T-cell (primary cell): Measurements from ENCODE around the gene GRID1. TPM values are rescaled to one million over a fixed set of nuclear protein-coding genes. Genes with fewer than 3 reads are reported as not detected.
A peak's percentile ranks its signal among the peaks of the same experiment; 100 is the strongest.

Experiments
- ATAC-seq, 4 experiments: fragments of 200-7000 bp in 3 of 4; fragments of 150-1000 bp in 1 of 4; cut with Tn5 transposase; replicated peaks in 1 of 4; 1 replicate in 3 of 4; 2 replicates in 1 of 4; pipeline ENCODE4 v1.10.0; 2021; ENCODE audit warnings: moderate library complexity in 3 of 4, mild to moderate bottlenecking in 2 of 4, moderate number of reproducible peaks in 1 of 4
- CTCF ChIA-PET, 2 donors: fragments of 300-600 bp; sonication (Branson Sonifier 250); formaldehyde crosslinking; loops; one replicate each; lab custom pipeline; 2022; ENCODE audit warnings: antibody characterized with exemption in 2 of 2; lab: Charles Lee
- POLR2A ChIA-PET, 2 donors: fragments of 300-600 bp; sonication (Branson Sonifier 250); formaldehyde crosslinking; loops; one replicate each; lab custom pipeline; 2022; ENCODE audit warnings: antibody characterized with exemption in 2 of 2; lab: Charles Lee
- DNase-seq, 35 experiments: peaks; one replicate each; pipeline versions ENCODE4 v3.0.0 to v3.0.0-alpha.2; 2013 to 2023
- H3K27ac ChIP-seq: one replicate; pipeline ENCODE4 v1.5.1; 2013; ENCODE audit warnings: low read length
- H3K27me3 ChIP-seq, 2 experiments: replicated peaks in 1 of 2; 1 replicate in 1 of 2; 2 replicates in 1 of 2; pipeline versions ENCODE4 v1.6.1 to v1.7.0; 2013; ENCODE audit warnings: low read length in 1 of 2, mixed read lengths in 1 of 2; ENCODE audit not compliant: control insufficient read depth in 2 of 2, insufficient read depth in 2 of 2; ENCODE audit errors: extremely low read depth in 1 of 2
- H3K36me3 ChIP-seq, 2 donors: 1 replicate in 1 of 2; 2 replicates in 1 of 2; pipeline versions ENCODE4 v1.6.1 to v1.7.0; 2013; ENCODE audit warnings: low read length in 1 of 2; ENCODE audit not compliant: control insufficient read depth in 2 of 2, insufficient read depth in 1 of 2; ENCODE audit errors: extremely low read depth in 1 of 2
- H3K4me1 ChIP-seq, 2 experiments: 1 replicate in 1 of 2; 2 replicates in 1 of 2; pipeline versions ENCODE4 v1.6.1 to v1.7.0; 2013; ENCODE audit warnings: low read length in 2 of 2, mixed read lengths in 1 of 2; ENCODE audit not compliant: insufficient read depth in 2 of 2, control insufficient read depth in 1 of 2; ENCODE audit errors: extremely low read depth in 1 of 2
- H3K4me3 ChIP-seq, 2 donors: 1 replicate in 1 of 2; 2 replicates in 1 of 2; pipeline versions ENCODE4 v1.5.1 to v1.7.0; 2013; ENCODE audit warnings: mild to moderate bottlenecking in 2 of 2, low read length in 1 of 2, moderate library complexity in 1 of 2; ENCODE audit not compliant: control insufficient read depth in 1 of 2; ENCODE audit errors: extremely low read depth in 1 of 2
- H3K9me3 ChIP-seq: 2 replicates; pipeline ENCODE4 v1.7.0; 2013
- H3K27ac Mint-ChIP-seq, 2 donors: one replicate each; pipeline ENCODE4 v1.8.0; 2020 to 2021; ENCODE audit warnings: mild to moderate bottlenecking in 2 of 2, mixed read lengths in 2 of 2
- H3K27me3 Mint-ChIP-seq, 2 donors: one replicate each; pipeline ENCODE4 v1.8.0; 2021 to 2022; ENCODE audit warnings: mixed read lengths in 2 of 2
- H3K36me3 Mint-ChIP-seq: one replicate; pipeline ENCODE4 v1.8.0; 2021; ENCODE audit warnings: mixed read lengths
- H3K4me1 Mint-ChIP-seq, 3 donors: one replicate each; pipeline ENCODE4 v1.8.0; 2020 to 2022; ENCODE audit warnings: mixed read lengths in 3 of 3, mild to moderate bottlenecking in 1 of 3
- H3K4me3 Mint-ChIP-seq, 3 donors: one replicate each; pipeline ENCODE4 v1.8.0; 2020 to 2022; ENCODE audit warnings: mild to moderate bottlenecking in 3 of 3, mixed read lengths in 3 of 3, moderate library complexity in 3 of 3
- H3K9me3 Mint-ChIP-seq, 3 donors: one replicate each; pipeline ENCODE4 v1.8.0; 2020 to 2022; ENCODE audit warnings: mixed read lengths in 3 of 3
- WGBS: methylation state at CpG from one replicate; pipeline ENCODE4 v1.1.5; 2013; ENCODE audit warnings: missing lambda C conversion rate; ENCODE audit not compliant: insufficient coverage; 5-methylcytosine and 5-hydroxymethylcytosine counted together
- total RNA-seq, 35 experiments: library from RNA in 6 of 35; stranded (reverse) in 6 of 35; fragments of 120-200 nt in 1 of 35; gene quantifications; one replicate each; pipeline versions ENCODE4 v1.2.1 to v1.2.4 and lab custom pipeline; 2013 to 2026

GRID1 gene
- total RNA-seq, 5 donors from 2014 or later (not counting 1 experiment from before 2014, with no cell fraction given) = 0.68 TPM; not detected in 4

DNA sequence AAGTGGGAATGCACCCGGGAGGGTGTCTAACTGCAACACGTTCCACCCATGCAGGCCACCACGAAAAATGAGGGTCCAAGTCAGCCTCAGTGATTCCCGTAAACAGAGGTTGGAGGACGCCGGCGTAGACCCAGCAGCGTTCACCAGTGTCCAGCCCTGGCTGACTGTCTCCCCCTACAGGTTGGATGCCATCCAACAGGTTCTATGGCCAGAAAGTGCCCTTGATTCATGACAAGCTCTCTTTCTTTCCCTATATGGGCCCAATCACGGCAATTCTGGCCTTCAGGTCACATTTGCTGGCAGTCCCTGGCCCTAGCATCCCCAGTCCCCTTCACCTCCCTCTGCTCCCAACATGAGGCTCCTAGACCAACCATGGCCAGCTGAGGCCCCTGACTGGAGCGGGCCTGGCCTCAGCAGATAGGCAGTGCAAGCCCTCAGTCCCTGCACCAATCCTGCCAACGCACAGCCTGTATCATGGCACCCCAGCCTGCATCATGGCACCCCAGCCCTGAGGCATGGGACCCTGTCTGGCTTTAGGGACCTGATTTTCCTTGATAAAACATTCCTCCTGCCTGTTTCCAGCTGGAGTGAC, 227.4 kb downstream of the GRID1 start:
- H3K9me3 ChIP-seq = no peaks in the 10 kb centered on the region
- Mint-ChIP-seq H3K4me1 (no peaks in the 10 kb centered on the region), H3K27me3 (peaks cover 3 to 4% of the 10 kb centered on the region in 2 donors), H3K9me3 (no peaks in the 10 kb centered on the region), H3K27ac (no peak overlapping the region), H3K36me3 (no peaks in the 10 kb centered on the region), H3K4me3 (no peak overlapping the region)
- no peak overlapping the region for H3K4me3 ChIP-seq
- peaks cover 0 to 7% of the 10 kb centered on the region in 2 experiments for H3K27me3 ChIP-seq
- WGBS = 77% methylated on average over 11 of the region's 11 CpGs
- no peak overlapping the region for H3K27ac ChIP-seq
- no peaks in the 10 kb centered on the region for H3K36me3 ChIP-seq
- ATAC-seq (no peak), DNase-seq (peak in 1 of 35 experiments; percentile 11)
- CTCF ChIA-PET = no interaction called here
- POLR2A ChIA-PET = no interaction called here
- H3K4me1 ChIP-seq = no peaks in the 10 kb centered on the region

DNA sequence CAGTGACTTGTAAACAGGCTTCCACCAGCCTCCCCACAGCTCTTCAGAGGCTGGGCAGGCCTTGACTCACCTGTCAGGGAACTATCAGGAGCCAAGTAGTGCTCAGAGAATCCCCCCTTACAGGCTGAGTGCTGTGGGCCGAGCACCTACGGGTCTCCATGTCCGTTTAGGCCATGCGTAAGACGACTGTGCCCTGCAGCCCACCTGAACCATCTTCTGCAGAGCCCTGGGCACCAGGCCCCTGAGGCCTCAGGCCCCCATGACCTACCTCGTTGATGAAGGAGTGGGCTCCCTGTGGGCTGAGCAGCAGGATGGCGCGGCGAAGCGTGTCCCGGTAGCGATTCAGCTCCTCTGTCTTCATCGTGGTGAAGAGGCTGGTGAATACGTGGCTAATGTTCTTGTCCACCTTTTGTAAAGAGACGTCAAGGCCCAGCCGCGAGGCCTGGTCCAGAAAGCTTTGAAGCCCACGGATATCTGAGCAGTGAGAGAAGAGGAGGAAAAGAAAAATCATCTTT, 228.0 kb downstream of the GRID1 start:
- WGBS = 92% methylated on average over 16 of the region's 18 CpGs
- ATAC-seq (no peak), DNase-seq (no peak)
- no peak overlapping the region for H3K4me3 Mint-ChIP-seq
- H3K27ac Mint-ChIP-seq = no peak overlapping the region
- no peaks in the 10 kb centered on the region for H3K4me1 Mint-ChIP-seq
- H3K36me3 Mint-ChIP-seq = no peaks in the 10 kb centered on the region
- H3K9me3 ChIP-seq = no peaks in the 10 kb centered on the region
- ChIA-PET CTCF (no interaction called here), POLR2A (no interaction called here)
- no peaks in the 10 kb centered on the region for H3K4me1 ChIP-seq
- no peak overlapping the region for H3K4me3 ChIP-seq
- no peaks in the 10 kb centered on the region for H3K9me3 Mint-ChIP-seq
- no peak overlapping the region for H3K27ac ChIP-seq
- peaks cover 3 to 4% of the 10 kb centered on the region in 2 donors for H3K27me3 Mint-ChIP-seq
- no peaks in the 10 kb centered on the region for H3K36me3 ChIP-seq
- peaks cover 0 to 7% of the 10 kb centered on the region in 2 experiments for H3K27me3 ChIP-seq

DNA sequence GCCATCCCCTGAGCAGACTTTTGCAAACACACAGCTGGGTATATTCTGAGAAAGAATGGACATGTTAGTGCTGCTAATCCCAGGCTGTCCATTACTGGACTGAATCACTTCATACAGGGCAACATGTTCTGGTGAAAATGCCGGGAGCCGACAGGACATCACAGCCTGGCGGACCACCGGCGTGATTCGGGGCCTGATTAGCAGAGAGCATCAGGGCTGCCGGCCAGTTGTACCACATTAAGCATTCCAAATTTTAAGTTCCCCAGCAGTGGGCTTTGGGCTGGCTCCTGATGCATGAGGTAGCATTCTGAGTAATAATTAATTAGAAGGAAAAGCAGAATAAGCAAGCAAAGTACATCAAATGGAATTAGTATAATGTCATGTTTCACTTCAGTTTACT, 229.0 kb downstream of the GRID1 start:
- WGBS = no CpG with 5 or more reads among the region's 7 CpGs
- H3K9me3 Mint-ChIP-seq = no peaks in the 10 kb centered on the region
- H3K4me1 ChIP-seq = no peaks in the 10 kb centered on the region
- no peaks in the 10 kb centered on the region for H3K9me3 ChIP-seq
- H3K27me3 Mint-ChIP-seq = peaks cover 3 to 4% of the 10 kb centered on the region in 2 donors
- no peak overlapping the region for H3K27ac Mint-ChIP-seq
- H3K4me1 Mint-ChIP-seq = no peaks in the 10 kb centered on the region
- CTCF ChIA-PET = no interaction called here
- no peaks in the 10 kb centered on the region for H3K36me3 Mint-ChIP-seq
- ATAC-seq = no peak
- no peaks in the 10 kb centered on the region for H3K36me3 ChIP-seq
- no peak overlapping the region for H3K4me3 ChIP-seq
- H3K27me3 ChIP-seq = peaks cover 0 to 9% of the 10 kb centered on the region in 2 experiments
- no peak overlapping the region for H3K27ac ChIP-seq
- H3K4me3 Mint-ChIP-seq = no peak overlapping the region
- DNase-seq = no peak
- POLR2A ChIA-PET = no interaction called here

DNA sequence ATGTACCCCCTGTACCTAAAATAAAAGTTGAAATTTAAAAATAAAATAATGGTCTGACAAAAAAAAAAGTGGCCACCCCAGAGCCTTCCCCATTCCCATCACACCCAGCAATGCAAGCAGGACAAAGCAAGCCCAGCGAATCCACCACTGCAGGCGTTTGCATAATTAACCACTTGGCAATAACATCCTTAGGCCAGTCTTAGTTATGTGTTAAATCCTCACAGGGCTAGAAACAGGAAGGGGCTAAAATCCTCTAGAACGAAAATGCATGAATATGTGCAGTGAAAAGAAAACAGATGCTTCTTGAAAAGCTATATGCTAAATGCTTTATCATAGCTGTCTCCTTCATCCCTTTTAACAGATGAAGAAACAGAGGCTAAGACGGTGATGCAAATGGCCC, 229.7 kb downstream of the GRID1 start:
- no peaks in the 10 kb centered on the region for H3K4me1 ChIP-seq
- Mint-ChIP-seq H3K36me3 (no peaks in the 10 kb centered on the region), H3K4me1 (no peaks in the 10 kb centered on the region), H3K27me3 (peaks cover 3 to 4% of the 10 kb centered on the region in 2 donors), H3K9me3 (no peaks in the 10 kb centered on the region), H3K4me3 (no peak overlapping the region), H3K27ac (no peak overlapping the region)
- H3K27me3 ChIP-seq = peaks cover 0 to 9% of the 10 kb centered on the region in 2 experiments
- ATAC-seq = no peak
- H3K27ac ChIP-seq = no peak overlapping the region
- ChIA-PET POLR2A (no interaction called here), CTCF (no interaction called here)
- no CpG with 5 or more reads among the region's 4 CpGs for WGBS
- H3K4me3 ChIP-seq = no peak overlapping the region
- H3K36me3 ChIP-seq = no peaks in the 10 kb centered on the region
- H3K9me3 ChIP-seq = no peaks in the 10 kb centered on the region
- DNase-seq = no peak

DNA sequence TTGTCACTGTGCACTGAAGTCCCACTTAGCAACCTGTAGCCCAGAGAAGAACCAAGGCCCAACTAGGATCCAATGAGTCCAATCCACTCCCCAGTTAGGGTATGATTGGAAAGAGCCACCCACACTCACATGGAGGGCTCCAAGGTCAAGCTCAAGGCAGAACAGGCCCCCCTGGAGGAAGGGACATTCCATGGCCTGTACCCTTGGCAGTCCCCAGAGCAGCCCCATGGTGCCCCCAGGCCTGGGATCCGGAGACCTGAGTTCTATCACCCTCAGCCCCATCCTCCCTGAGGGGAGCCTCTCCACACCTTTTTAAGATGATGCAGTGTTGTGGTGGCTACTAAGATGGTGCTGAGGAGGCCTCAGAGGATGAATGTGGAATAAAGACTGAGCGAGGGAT, 231.4 kb downstream of the GRID1 start:
- WGBS = no CpG with 5 or more reads among the region's 2 CpGs
- peaks cover 3 to 4% of the 10 kb centered on the region in 2 donors for H3K27me3 Mint-ChIP-seq
- no peak overlapping the region for H3K4me3 Mint-ChIP-seq
- CTCF ChIA-PET = no interaction called here
- no peak overlapping the region for H3K4me3 ChIP-seq
- H3K36me3 ChIP-seq = no peaks in the 10 kb centered on the region
- no peaks in the 10 kb centered on the region for H3K4me1 Mint-ChIP-seq
- no peaks in the 10 kb centered on the region for H3K9me3 Mint-ChIP-seq
- H3K4me1 ChIP-seq = no peaks in the 10 kb centered on the region
- ATAC-seq (no peak), DNase-seq (no peak)
- H3K36me3 Mint-ChIP-seq = no peaks in the 10 kb centered on the region
- H3K27me3 ChIP-seq = peaks cover 0 to 9% of the 10 kb centered on the region in 2 experiments
- H3K27ac Mint-ChIP-seq = no peak overlapping the region
- H3K27ac ChIP-seq = no peak overlapping the region
- no peaks in the 10 kb centered on the region for H3K9me3 ChIP-seq
- POLR2A ChIA-PET = no interaction called here

DNA sequence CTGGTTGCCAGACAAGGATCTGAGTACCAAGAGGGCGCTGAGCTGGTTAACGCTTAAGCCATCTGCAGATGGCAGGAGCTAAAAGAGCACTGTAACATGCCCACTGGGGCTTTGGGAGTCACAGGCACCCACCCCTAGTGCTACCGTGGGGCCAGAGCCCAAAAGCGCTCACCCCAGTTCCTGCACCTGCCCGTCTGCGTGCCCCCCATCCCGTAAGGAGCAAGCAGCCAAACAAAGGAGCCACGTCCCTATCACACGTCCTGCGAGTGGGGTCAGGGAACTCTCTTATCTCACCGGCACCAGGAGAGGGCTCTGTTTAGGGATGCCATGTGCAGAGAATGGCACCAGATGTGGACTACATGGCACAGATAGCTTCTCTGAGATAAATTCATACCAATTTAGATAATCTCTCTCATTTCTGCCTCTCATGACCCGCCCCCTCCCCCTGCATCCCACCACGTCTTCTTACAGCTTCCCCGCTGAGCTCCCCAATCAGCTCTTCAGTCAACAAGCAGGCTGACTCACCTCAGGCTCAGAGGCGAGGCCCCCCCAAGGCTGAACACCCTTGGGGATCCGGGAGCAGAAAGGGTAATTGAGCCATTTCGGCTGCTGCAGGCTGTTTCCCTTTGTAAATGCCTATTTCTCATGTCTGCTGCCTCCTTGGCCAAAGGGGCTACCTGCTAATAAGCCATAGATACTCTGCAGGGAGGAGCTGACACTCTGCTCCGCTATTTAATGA, 235.7 kb downstream of the GRID1 start:
- H3K27ac Mint-ChIP-seq = no peak overlapping the region
- H3K27me3 ChIP-seq = peaks cover 0 to 13% of the 10 kb centered on the region in 2 experiments
- H3K27ac ChIP-seq = no peak overlapping the region
- ChIA-PET POLR2A (no interaction called here), CTCF (no interaction called here)
- no peak overlapping the region for H3K4me3 Mint-ChIP-seq
- no peak for DNase-seq
- ATAC-seq = no peak
- H3K4me1 ChIP-seq = no peaks in the 10 kb centered on the region
- H3K9me3 Mint-ChIP-seq = no peaks in the 10 kb centered on the region
- no peaks in the 10 kb centered on the region for H3K36me3 ChIP-seq
- no peak overlapping the region for H3K4me3 ChIP-seq
- H3K4me1 Mint-ChIP-seq = no peaks in the 10 kb centered on the region
- H3K27me3 Mint-ChIP-seq = peaks cover 14 to 27% of the 10 kb centered on the region in 2 donors
- H3K9me3 ChIP-seq = no peaks in the 10 kb centered on the region
- WGBS = 82% methylated on average over 18 of the region's 18 CpGs
- no peaks in the 10 kb centered on the region for H3K36me3 Mint-ChIP-seq
